ENCODE data around the gene KLHL14. TPM values are rescaled to one million over a fixed set of nuclear protein-coding genes. Genes with fewer than 3 reads are reported as not detected.

KLHL14 gene
- total RNA-seq, 1 donor from 2014 or later = not detected

DNA sequence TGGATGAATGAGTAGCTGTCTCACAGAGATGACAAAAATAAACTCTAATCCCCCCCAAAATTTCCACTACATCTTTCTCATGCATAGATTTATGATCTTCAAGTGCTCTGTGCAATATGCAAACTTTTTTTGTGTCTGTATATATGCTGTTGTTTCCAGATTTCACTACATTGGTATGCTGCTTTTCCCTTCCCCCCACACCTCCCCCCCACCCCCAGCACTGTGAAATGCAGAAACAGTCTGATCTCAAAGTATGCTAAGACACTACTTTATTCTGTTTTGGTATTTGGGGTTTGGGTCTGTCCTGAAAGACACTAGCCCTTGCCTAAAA is 524 bp upstream of the KLHL14 start:
- peaks cover 4% of the 10 kb centered on the region for H3K9me3 Mint-ChIP-seq (ENCODE audit: low read depth)
- no peaks in the 10 kb centered on the region for H3K36me3 Mint-ChIP-seq (ENCODE audit: low read depth)
- peaks cover 21% of the 10 kb centered on the region for H3K4me1 Mint-ChIP-seq (ENCODE audit: low read depth)
- H3K4me3 Mint-ChIP-seq (ENCODE audit: unreplicated experiment) = no peak overlapping the region
- H3K27ac Mint-ChIP-seq (ENCODE audit: unreplicated experiment) = no peak overlapping the region
- TF ChIP-seq, protein P1, sequence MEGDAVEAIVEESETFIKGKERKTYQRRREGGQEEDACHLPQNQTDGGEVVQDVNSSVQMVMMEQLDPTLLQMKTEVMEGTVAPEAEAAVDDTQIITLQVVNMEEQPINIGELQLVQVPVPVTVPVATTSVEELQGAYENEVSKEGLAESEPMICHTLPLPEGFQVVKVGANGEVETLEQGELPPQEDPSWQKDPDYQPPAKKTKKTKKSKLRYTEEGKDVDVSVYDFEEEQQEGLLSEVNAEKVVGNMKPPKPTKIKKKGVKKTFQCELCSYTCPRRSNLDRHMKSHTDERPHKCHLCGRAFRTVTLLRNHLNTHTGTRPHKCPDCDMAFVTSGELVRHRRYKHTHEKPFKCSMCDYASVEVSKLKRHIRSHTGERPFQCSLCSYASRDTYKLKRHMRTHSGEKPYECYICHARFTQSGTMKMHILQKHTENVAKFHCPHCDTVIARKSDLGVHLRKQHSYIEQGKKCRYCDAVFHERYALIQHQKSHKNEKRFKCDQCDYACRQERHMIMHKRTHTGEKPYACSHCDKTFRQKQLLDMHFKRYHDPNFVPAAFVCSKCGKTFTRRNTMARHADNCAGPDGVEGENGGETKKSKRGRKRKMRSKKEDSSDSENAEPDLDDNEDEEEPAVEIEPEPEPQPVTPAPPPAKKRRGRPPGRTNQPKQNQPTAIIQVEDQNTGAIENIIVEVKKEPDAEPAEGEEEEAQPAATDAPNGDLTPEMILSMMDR (IDR thresholded peaks at IDR 0.05) = no peak
- DNase-seq (ENCODE audit: low spot score) = no peak
- peaks cover 46% of the 10 kb centered on the region for H3K27me3 Mint-ChIP-seq (ENCODE audit: low read depth)

DNA sequence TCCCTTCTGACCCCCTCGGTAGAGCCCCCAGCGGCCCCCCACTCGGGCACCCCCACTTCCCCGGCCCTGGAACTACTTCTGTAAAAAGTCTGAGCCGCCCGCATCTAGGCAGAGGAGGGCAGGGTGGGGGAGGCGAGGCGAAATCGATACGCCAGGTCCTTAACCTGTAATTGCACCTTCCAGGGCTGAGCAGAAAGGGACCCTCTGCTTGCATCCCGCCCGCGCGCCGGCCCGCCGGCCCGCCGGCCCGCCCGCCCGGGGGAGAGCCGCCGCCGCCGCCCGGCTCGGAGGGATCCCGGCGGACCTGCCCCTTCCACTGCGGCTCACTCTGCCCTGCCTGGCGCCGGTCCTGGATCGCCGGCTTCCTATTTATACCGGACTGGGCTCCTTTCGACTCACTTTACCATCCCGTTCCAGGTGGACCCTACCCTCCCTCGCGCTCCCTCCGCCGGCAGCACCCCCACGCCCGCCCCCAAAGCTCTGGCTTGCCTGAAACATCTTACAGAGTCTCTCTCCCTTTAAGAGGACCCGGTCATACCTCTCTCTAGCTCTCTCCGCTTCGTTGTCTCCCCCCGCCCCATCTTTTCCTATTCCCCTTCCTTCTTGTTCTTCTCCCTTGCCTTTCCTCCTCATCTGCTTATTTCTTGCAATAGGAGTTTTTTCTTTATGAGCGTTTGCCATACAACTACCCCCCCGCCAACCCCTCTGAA is 797 bp downstream of the KLHL14 start:
- no peak overlapping the region for H3K27ac Mint-ChIP-seq (ENCODE audit: unreplicated experiment)
- no peak for DNase-seq (ENCODE audit: low spot score)
- H3K27me3 Mint-ChIP-seq (ENCODE audit: low read depth) = peaks cover 50% of the 10 kb centered on the region
- TF ChIP-seq, protein P1 (IDR thresholded peaks at IDR 0.05) = no peak
- H3K9me3 Mint-ChIP-seq (ENCODE audit: low read depth) = peaks cover 2% of the 10 kb centered on the region
- H3K4me3 Mint-ChIP-seq (ENCODE audit: unreplicated experiment) = peak overlapping the region; percentile 54
- peaks cover 21% of the 10 kb centered on the region for H3K4me1 Mint-ChIP-seq (ENCODE audit: low read depth)
- H3K36me3 Mint-ChIP-seq (ENCODE audit: low read depth) = no peaks in the 10 kb centered on the region

DNA sequence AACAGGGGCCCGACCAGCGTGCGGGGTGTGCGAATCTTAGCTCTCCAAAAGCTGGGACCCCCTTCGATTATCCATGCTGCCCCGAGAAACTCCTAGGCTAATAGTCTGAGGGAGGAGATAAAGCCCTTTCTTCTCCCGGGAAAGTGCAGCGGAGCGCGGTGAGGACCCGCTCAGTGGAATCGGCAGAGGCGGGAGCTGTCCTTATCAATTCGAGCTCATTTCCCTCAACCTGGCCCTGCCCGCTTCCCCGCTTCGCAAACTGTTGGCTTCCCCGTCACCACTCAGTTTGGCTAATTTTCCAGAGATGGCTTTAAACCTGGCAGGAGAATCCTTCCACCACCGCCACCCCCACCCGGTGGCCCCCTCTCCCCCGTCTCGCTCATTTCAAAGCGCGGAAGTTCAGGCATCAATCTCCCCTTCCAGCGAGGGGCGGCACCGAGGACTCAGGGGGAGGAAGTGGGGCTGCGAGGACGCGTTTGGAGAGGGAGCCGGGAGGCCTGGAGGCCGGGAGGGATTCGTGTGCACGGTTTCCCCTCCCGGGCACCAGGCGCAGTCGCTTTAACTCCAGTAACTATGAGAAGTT is 1.6 kb downstream of the KLHL14 start:
- Mint-ChIP-seq H3K36me3 (ENCODE audit: low read depth) (no peaks in the 10 kb centered on the region), H3K4me3 (ENCODE audit: unreplicated experiment) (peak overlapping the region; percentile 66), H3K27me3 (ENCODE audit: low read depth) (peaks cover 50% of the 10 kb centered on the region), H3K9me3 (ENCODE audit: low read depth) (no peaks in the 10 kb centered on the region), H3K27ac (ENCODE audit: unreplicated experiment) (no peak overlapping the region), H3K4me1 (ENCODE audit: low read depth) (peaks cover 21% of the 10 kb centered on the region)
- DNase-seq (ENCODE audit: low spot score) = no peak
- TF ChIP-seq, protein P1 (IDR thresholded peaks at IDR 0.05) = no peak

DNA sequence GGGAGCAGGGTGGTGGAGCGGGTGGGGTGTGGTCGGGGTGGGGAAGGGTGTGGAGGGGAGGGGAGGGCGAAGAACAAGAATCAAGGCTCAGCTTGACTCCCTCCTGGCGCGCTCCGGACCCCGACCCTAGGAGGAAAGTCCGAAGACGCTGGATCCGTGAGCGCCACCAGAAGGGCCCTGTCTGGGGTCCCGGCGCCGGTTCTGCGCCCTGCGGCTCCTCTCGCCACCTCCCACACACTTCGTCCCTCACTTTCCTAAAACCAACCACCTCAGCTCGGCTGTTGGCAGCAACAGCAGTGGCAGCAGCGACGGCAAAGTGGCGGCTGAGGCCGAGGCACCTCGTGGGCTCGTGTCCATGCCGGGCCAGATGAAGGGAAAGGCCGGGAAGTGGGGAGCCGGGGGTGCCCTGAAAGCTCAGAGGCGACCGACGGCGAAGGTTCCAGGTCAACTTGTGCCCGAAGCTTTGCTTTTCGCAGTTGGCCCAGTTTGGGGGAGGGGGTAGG is 2.1 kb downstream of the KLHL14 start:
- H3K36me3 Mint-ChIP-seq (ENCODE audit: low read depth) = no peaks in the 10 kb centered on the region
- no peak overlapping the region for H3K27ac Mint-ChIP-seq (ENCODE audit: unreplicated experiment)
- DNase-seq (ENCODE audit: low spot score) = no peak
- TF ChIP-seq, protein P1 (IDR thresholded peaks at IDR 0.05) = no peak
- no peaks in the 10 kb centered on the region for H3K9me3 Mint-ChIP-seq (ENCODE audit: low read depth)
- H3K4me3 Mint-ChIP-seq (ENCODE audit: unreplicated experiment) = peak overlapping the region; percentile 66
- peaks cover 21% of the 10 kb centered on the region for H3K4me1 Mint-ChIP-seq (ENCODE audit: low read depth)
- peaks cover 51% of the 10 kb centered on the region for H3K27me3 Mint-ChIP-seq (ENCODE audit: low read depth)

DNA sequence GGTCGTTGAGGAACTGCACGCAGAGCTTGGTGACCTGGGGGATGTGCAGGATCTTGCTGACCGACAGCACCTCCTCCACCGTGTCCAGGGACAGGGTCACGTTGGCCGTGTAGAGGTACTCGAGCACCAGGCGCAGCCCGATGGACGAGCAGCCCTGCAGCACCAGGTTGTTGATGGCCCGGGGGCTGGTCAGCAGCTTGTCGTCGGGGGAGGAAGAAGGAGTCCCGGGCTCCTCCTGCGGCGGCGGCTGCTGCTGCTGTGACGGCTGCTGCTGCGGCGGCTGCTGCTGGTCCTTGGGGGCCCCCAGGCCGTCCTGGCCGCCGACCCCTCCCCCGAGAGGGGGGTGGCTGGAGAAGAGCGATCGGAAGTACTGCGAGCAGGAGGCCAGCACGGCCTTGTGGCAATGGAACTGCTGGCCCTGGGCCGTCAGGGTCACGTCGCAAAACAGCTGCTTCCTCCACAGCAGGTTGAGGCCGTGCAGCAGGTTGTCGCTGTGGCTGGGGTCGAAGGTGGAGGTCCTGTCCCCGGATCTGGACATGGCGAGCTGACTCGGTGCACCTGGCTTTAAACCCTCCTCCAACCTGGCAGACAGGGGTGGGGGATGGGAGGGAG is 2.7 kb downstream of the KLHL14 start:
- no peak overlapping the region for H3K27ac Mint-ChIP-seq (ENCODE audit: unreplicated experiment)
- peaks cover 53% of the 10 kb centered on the region for H3K27me3 Mint-ChIP-seq (ENCODE audit: low read depth)
- DNase-seq (ENCODE audit: low spot score) = peak; percentile 87
- TF ChIP-seq, protein P1 (IDR thresholded peaks at IDR 0.05) = no peak
- H3K36me3 Mint-ChIP-seq (ENCODE audit: low read depth) = no peaks in the 10 kb centered on the region
- peaks cover 21% of the 10 kb centered on the region for H3K4me1 Mint-ChIP-seq (ENCODE audit: low read depth)
- peak overlapping the region; percentile 38 for H3K4me3 Mint-ChIP-seq (ENCODE audit: unreplicated experiment)
- no peaks in the 10 kb centered on the region for H3K9me3 Mint-ChIP-seq (ENCODE audit: low read depth)

Data from chondrocyte (in vitro differentiated cells).